Epithelial cell of proximal tubule (primary cell): ENCODE data around the gene DACT2. TPM values are rescaled to one million over a fixed set of nuclear protein-coding genes. Genes with fewer than 3 reads are reported as not detected.
"Not testable (repeated sequence)": the region's sequence is repeated elsewhere in the genome, so short reads cannot be mapped to it uniquely, and the experiment has no call there.

Experiments
- DNase-seq: peaks from one replicate; pipeline ENCODE4 v3.0.0-alpha.2; 2011; ENCODE audit warnings: low read depth
- H3K4me3 ChIP-seq: 2 replicates; pipeline ENCODE4 v1.5.1; 2011; ENCODE audit warnings: low read depth, mild to moderate bottlenecking, low read length
- CTCF ChIP-seq: conservative IDR thresholded peaks from 2 replicates; pipeline ENCODE4 v1.5.1; 2012; ENCODE audit warnings: low read depth, mild to moderate bottlenecking, low read length
- total RNA-seq: library from RNA; depleted of rRNA; stranded (reverse); fragments of >200 nt; gene quantifications from 2 replicates; pipeline ENCODE4 v1.2.3, GENCODE V29; 2015

DACT2 gene
- total RNA-seq, 1 donor from 2014 or later: 0.23 TPM

- DNase-seq: no peak
- H3K4me3 ChIP-seq: no peak overlapping the region
- TF ChIP-seq CTCF: no peak
Measured at GRCh38 chr6:168283686-168284025, 35.9 kb downstream of the DACT2 start.

GRCh38 chr6:168282985-168283685 lies 36.4 kb downstream of the DACT2 start:
- H3K4me3 ChIP-seq: no peak overlapping the region
- no peak for DNase-seq
- no peak for TF ChIP-seq CTCF

- DNase-seq: no peak
- TF ChIP-seq CTCF: no peak
- no peak overlapping the region for H3K4me3 ChIP-seq
Measured at GRCh38 chr6:168281826-168282225, 37.8 kb downstream of the DACT2 start.

- DNase-seq: not testable (repeated sequence)
Measured at GRCh38 chr6:168281314-168281713, 38.3 kb downstream of the DACT2 start.

GRCh38 chr6:168280899-168281245 lies 38.7 kb downstream of the DACT2 start:
- TF ChIP-seq CTCF: no peak
- H3K4me3 ChIP-seq: no peak overlapping the region
- no peak for DNase-seq

More at GRCh38 chr6:168281314-168281713, 38.3 kb downstream of the DACT2 start:
- H3K4me3 ChIP-seq: not testable (repeated sequence)

GRCh38 chr6:168280020-168280898 lies 39.3 kb downstream of the DACT2 start:
- no peak overlapping the region for H3K4me3 ChIP-seq
- no peak for DNase-seq
- no peak for TF ChIP-seq CTCF

GRCh38 chr6:168279403-168279935 lies 40.1 kb downstream of the DACT2 start:
- TF ChIP-seq CTCF: no peak
- H3K4me3 ChIP-seq: no peak overlapping the region

More at GRCh38 chr6:168279403-168279935, 40.1 kb downstream of the DACT2 start:
- DNase-seq: no peak
